ENCODE results near the gene ACAD8. TPM values are rescaled to one million over a fixed set of nuclear protein-coding genes. Genes with fewer than 3 reads are reported as not detected.
"Not testable (repeated sequence)": the region's sequence is repeated elsewhere in the genome, so short reads cannot be mapped to it uniquely, and the experiment has no call there.

The ACAD8 gene
- total RNA-seq, 1 donor from 2014 or later: 44.8 TPM

GRCh38 chr11:134277183-134278001 lies 24.0 kb downstream of the ACAD8 start:
- ATAC-seq: no peak
- Histone ChIP-seq H3K27ac (no peak overlapping the region), H3K9me3 (no peaks in the 10 kb centered on the region), H3K27me3 (peaks cover 81% of the 10 kb centered on the region), H3K36me3 (no peaks in the 10 kb centered on the region), H3K4me1 (peaks cover 15% of the 10 kb centered on the region), H3K4me3 (no peak overlapping the region)
- DNase-seq: no peak
- no peak for TF ChIP-seq CTCF (IDR thresholded peaks at IDR 0.05)
- intact Hi-C loops (cut with DNase I): no loop called here

GRCh38 chr11:134278356-134278755 lies 25.0 kb downstream of the ACAD8 start:
- no peak for TF ChIP-seq CTCF (IDR thresholded peaks at IDR 0.05)
- DNase-seq: no peak
- Histone ChIP-seq H3K4me3 (no peak overlapping the region), H3K27ac (no peak overlapping the region), H3K36me3 (no peaks in the 10 kb centered on the region), H3K27me3 (peaks cover 71% of the 10 kb centered on the region), H3K4me1 (peaks cover 15% of the 10 kb centered on the region), H3K9me3 (no peaks in the 10 kb centered on the region)
- ATAC-seq: no peak
- intact Hi-C loops (cut with DNase I): no loop called here

GRCh38 chr11:134281635-134282034 lies 28.3 kb downstream of the ACAD8 start:
- H3K27me3 ChIP-seq: peaks cover 38% of the 10 kb centered on the region
- intact Hi-C loops (cut with DNase I); H3K27ac ChIP-seq; H3K36me3 ChIP-seq; H3K9me3 ChIP-seq; H3K4me1 ChIP-seq; DNase-seq; H3K4me3 ChIP-seq: not testable (repeated sequence)
- peak; percentile 29 for ATAC-seq

GRCh38 chr11:134282121-134283045 lies 29.0 kb downstream of the ACAD8 start:
- Histone ChIP-seq H3K36me3 (no peaks in the 10 kb centered on the region), H3K27me3 (peaks cover 31% of the 10 kb centered on the region), H3K9me3 (no peaks in the 10 kb centered on the region), H3K27ac (no peak overlapping the region), H3K4me3 (no peak overlapping the region), H3K4me1 (no peaks in the 10 kb centered on the region)
- no peak for TF ChIP-seq CTCF (IDR thresholded peaks at IDR 0.05)
- DNase-seq (peak; percentile 81), ATAC-seq (peak; percentile 88)
- intact Hi-C loops (cut with DNase I): no loop called here

GRCh38 chr11:134283461-134284230 lies 30.3 kb downstream of the ACAD8 start:
- H3K4me1 ChIP-seq: no peaks in the 10 kb centered on the region
- H3K9me3 ChIP-seq: no peaks in the 10 kb centered on the region
- H3K4me3 ChIP-seq: no peak overlapping the region
- H3K27ac ChIP-seq: no peak overlapping the region
- TF ChIP-seq CTCF (IDR thresholded peaks at IDR 0.05): no peak
- no peaks in the 10 kb centered on the region for H3K36me3 ChIP-seq
- DNase-seq (no peak), ATAC-seq (no peak)
- intact Hi-C loops (cut with DNase I): no loop called here
- H3K27me3 ChIP-seq: peaks cover 19% of the 10 kb centered on the region

GRCh38 chr11:134284349-134284748 lies 31.0 kb downstream of the ACAD8 start:
- H3K27ac ChIP-seq; H3K4me3 ChIP-seq; DNase-seq; ATAC-seq; H3K4me1 ChIP-seq; intact Hi-C loops (cut with DNase I); H3K36me3 ChIP-seq; H3K9me3 ChIP-seq: not testable (repeated sequence)
- H3K27me3 ChIP-seq: peaks cover 14% of the 10 kb centered on the region

Measured in upper lobe of right lung (tissue), 1 donor.